Hepatocyte (in vitro differentiated cells): ENCODE results near the gene UBXN4.

ENCODE experiments used
- EZH2 ChIP-seq: fragments of 200-600 bp; sonication (generic); IDR thresholded peaks from 2 replicates; pipeline ENCODE4 v1.6.1; 2016; ENCODE audit warnings: antibody characterized with exemption, mild to moderate bottlenecking, borderline replicate concordance
- EZH2phosphoT487 ChIP-seq: fragments of 200-600 bp; sonication (generic); IDR thresholded peaks from one replicate; pipeline ENCODE4 v1.6.1; 2018; ENCODE audit warnings: antibody characterized with exemption, mild to moderate bottlenecking, low read depth, moderate library complexity; ENCODE audit not compliant: unreplicated experiment, severe bottlenecking
- TF ChIP-seq, protein P1 (sequence below): fragments of 200-600 bp; sonication (generic); IDR thresholded peaks from 2 replicates; pipeline ENCODE4 v1.5.1; 2016; ENCODE audit warnings: antibody characterized with exemption, mild to moderate bottlenecking; ENCODE audit not compliant: poor library complexity

DNA sequence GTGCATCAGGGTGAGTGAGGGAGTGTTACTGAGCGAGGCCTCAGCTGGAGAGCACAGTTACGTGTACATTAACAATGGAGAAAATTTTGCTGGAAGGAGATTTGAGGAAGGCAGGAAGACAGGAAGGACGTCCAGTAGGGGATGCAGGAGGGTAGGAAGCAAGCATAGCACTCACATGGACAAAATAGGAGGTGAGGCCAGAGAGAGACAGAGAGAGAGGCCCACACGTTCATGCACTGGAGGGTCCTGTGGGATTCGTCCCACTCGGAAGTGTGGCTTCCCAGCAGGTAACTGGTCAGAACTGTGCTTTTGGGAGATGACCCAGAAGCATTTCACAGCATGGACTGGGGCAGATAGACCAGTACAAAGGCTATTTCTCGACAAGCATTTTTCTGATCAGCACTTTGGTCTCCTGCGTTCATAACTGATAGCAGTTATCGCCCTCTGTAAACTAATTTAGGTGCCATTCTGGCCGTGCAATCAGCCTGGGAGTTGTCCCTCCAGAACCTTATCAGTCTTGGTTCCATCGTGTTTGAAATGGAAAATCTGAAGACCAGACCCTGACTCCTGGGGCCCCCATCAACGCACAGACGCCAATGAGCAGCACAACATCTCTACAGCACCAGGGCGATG is 89.6 kb downstream of the UBXN4 start:
- TF ChIP-seq, protein P1, sequence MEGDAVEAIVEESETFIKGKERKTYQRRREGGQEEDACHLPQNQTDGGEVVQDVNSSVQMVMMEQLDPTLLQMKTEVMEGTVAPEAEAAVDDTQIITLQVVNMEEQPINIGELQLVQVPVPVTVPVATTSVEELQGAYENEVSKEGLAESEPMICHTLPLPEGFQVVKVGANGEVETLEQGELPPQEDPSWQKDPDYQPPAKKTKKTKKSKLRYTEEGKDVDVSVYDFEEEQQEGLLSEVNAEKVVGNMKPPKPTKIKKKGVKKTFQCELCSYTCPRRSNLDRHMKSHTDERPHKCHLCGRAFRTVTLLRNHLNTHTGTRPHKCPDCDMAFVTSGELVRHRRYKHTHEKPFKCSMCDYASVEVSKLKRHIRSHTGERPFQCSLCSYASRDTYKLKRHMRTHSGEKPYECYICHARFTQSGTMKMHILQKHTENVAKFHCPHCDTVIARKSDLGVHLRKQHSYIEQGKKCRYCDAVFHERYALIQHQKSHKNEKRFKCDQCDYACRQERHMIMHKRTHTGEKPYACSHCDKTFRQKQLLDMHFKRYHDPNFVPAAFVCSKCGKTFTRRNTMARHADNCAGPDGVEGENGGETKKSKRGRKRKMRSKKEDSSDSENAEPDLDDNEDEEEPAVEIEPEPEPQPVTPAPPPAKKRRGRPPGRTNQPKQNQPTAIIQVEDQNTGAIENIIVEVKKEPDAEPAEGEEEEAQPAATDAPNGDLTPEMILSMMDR, result no peak
- TF ChIP-seq EZH2phosphoT487 (no peak), EZH2 (no peak)
